Measurements from ENCODE around the gene UBXN2A.

- TF ChIP-seq CTCF (IDR thresholded peaks at IDR 0.05), result no peak
- no peak for TF ChIP-seq POLR2A (IDR thresholded peaks at IDR 0.05)
Observed at GRCh38 chr2:24022324-24022974, 82.2 kb downstream of the UBXN2A start.
